K562 (cell line): ENCODE measurements around the gene PRSS21. TPM values are rescaled to one million over a fixed set of nuclear protein-coding genes. Genes with fewer than 3 reads are reported as not detected.

Experiments
- ARID1B ChIP-seq: fragments of 450-650 bp; IDR thresholded peaks from 2 replicates; pipeline ENCODE4 v1.6.1; 2016; ENCODE audit warnings: antibody characterized with exemption, mild to moderate bottlenecking, inconsistent platforms
- CHD1 ChIP-seq: fragments of 200-600 bp; sonication (generic); IDR thresholded peaks from one replicate; pipeline ENCODE4 v1.6.1; 2012; ENCODE audit warnings: mild to moderate bottlenecking, moderate library complexity, low read length, inconsistent platforms
- DPF2 ChIP-seq: fragments of 450-650 bp; IDR thresholded peaks from 2 replicates; pipeline ENCODE4 v1.6.1; 2016
- ELF1 ChIP-seq: fragments of 200-800 bp; sonication (Bioruptor generic); IDR thresholded peaks from 2 replicates; pipeline ENCODE4 v1.6.1; 2016; ENCODE audit warnings: missing genetic modification characterization, missing compliant biosample characterization
- FOXM1 ChIP-seq, 2 experiments: fragments of 450-650 bp in 1 of 2; sonication (generic) in 1 of 2; formaldehyde crosslinking in 1 of 2; IDR thresholded peaks; 2 replicates each; pipeline versions ENCODE4 v1.6.1 to v1.9.0; 2017 to 2022; ENCODE audit warnings: low read depth in 2 of 2, mild to moderate bottlenecking in 2 of 2, missing genetic modification reagents in 1 of 2, moderate library complexity in 1 of 2
- GABPB1 ChIP-seq: sonication (generic); formaldehyde crosslinking; IDR thresholded peaks from 2 replicates; pipeline ENCODE4 v1.8.0; 2022; ENCODE audit warnings: mild to moderate bottlenecking, missing genetic modification reagents
- GTF2A2 ChIP-seq: IDR thresholded peaks from 2 replicates; pipeline ENCODE4 v1.6.1; 2016; ENCODE audit warnings: mild to moderate bottlenecking, missing genetic modification characterization, missing compliant biosample characterization
- HMGXB4 ChIP-seq: sonication (generic); formaldehyde crosslinking; IDR thresholded peaks from 2 replicates; pipeline ENCODE4 v1.8.1; 2023; ENCODE audit warnings: mild to moderate bottlenecking, missing genetic modification reagents
- JUND ChIP-seq, 2 experiments: IDR thresholded peaks; 2 replicates in 1 of 2; 3 replicates in 1 of 2; pipeline ENCODE4 v1.6.1; 2011; ENCODE audit warnings: borderline replicate concordance in 2 of 2, low read depth in 2 of 2, low read length in 2 of 2, improper control_type of control experiment in 1 of 2, missing biosample characterization in 1 of 2, missing genetic modification characterization in 1 of 2, missing genetic modification reagents in 1 of 2
- KAT8 ChIP-seq: fragments of 450-650 bp; IDR thresholded peaks from 2 replicates; pipeline ENCODE4 v1.6.1; 2016; ENCODE audit warnings: low read depth, mild to moderate bottlenecking
- KDM1A ChIP-seq, 2 experiments: fragments of 450-650 bp; IDR thresholded peaks; 2 replicates each; pipeline ENCODE4 v1.6.1; 2016; ENCODE audit warnings: mild to moderate bottlenecking in 2 of 2
- KDM4B ChIP-seq, 2 experiments: fragments of 450-650 bp in 1 of 2; sonication (generic) in 1 of 2; IDR thresholded peaks; 2 replicates each; pipeline ENCODE4 v1.6.1; 2016 to 2017; ENCODE audit warnings: borderline replicate concordance in 2 of 2, antibody characterized with exemption in 1 of 2, low read depth in 1 of 2, mild to moderate bottlenecking in 1 of 2
- L3MBTL2 ChIP-seq: fragments of 450-650 bp; IDR thresholded peaks from 2 replicates; pipeline ENCODE4 v1.6.1; 2016; ENCODE audit warnings: mild to moderate bottlenecking, moderate library complexity
- MYC ChIP-seq, 2 experiments: fragments of 250-450 bp in 1 of 2; sonication (Bioruptor Pico) in 1 of 2; IDR thresholded peaks; 2 replicates each; pipeline versions ENCODE4 v1.5.1 to v1.6.1; 2012 to 2021; ENCODE audit warnings: low read depth in 2 of 2, borderline replicate concordance in 1 of 2, improper control_type of control experiment in 1 of 2, low read length in 1 of 2, mild to moderate bottlenecking in 1 of 2, moderate library complexity in 1 of 2
- NEUROD1 ChIP-seq: fragments of 150-350 bp; IDR thresholded peaks from 2 replicates; pipeline ENCODE4 v1.6.1; 2014; ENCODE audit warnings: borderline replicate concordance, low read length, low read depth; ENCODE audit not compliant: partially characterized antibody
- NR2C1 ChIP-seq, 2 experiments: fragments of 450-650 bp; IDR thresholded peaks; 2 replicates each; pipeline ENCODE4 v1.6.1; 2017; ENCODE audit warnings: mild to moderate bottlenecking in 2 of 2, antibody characterized with exemption in 1 of 2, inconsistent platforms in 1 of 2, missing compliant biosample characterization in 1 of 2, missing genetic modification characterization in 1 of 2
- NRF1 ChIP-seq, 2 experiments: fragments of 450-650 bp; IDR thresholded peaks in 1 of 2; conservative IDR thresholded peaks in 1 of 2; 2 replicates each; pipeline ENCODE4 v1.6.1; 2014; ENCODE audit warnings: mild to moderate bottlenecking in 2 of 2
- PHF21A ChIP-seq: fragments of 450-650 bp; IDR thresholded peaks from 2 replicates; pipeline ENCODE4 v1.6.1; 2017; ENCODE audit warnings: low read depth, borderline replicate concordance
- RAD21 ChIP-seq, 2 experiments: fragments of 250-450 bp in 1 of 2; fragments of 450-650 bp in 1 of 2; sonication (Bioruptor Pico) in 1 of 2; formaldehyde crosslinking in 1 of 2; IDR thresholded peaks in 1 of 2; conservative IDR thresholded peaks in 1 of 2; 2 replicates each; pipeline versions ENCODE4 v1.4.0 to v1.8.0; 2020 to 2022; ENCODE audit warnings: mild to moderate bottlenecking in 2 of 2, moderate library complexity in 1 of 2
- RB1 ChIP-seq: fragments of 450-650 bp; IDR thresholded peaks from 2 replicates; pipeline ENCODE4 v1.6.1; 2017; ENCODE audit warnings: low read depth, mild to moderate bottlenecking
- SUPT5H ChIP-seq: fragments of 450-650 bp; IDR thresholded peaks from 2 replicates; pipeline ENCODE4 v1.6.1; 2016
- ZEB2 ChIP-seq: fragments of 450-650 bp; IDR thresholded peaks from 2 replicates; pipeline ENCODE4 v1.6.1; 2016
- ZKSCAN3 ChIP-seq: fragments of 250-450 bp; sonication (Bioruptor Pico); IDR thresholded peaks from 2 replicates; pipeline ENCODE4 v1.4.0; 2020
- ZNF232 ChIP-seq: sonication (generic); formaldehyde crosslinking; IDR thresholded peaks from 2 replicates; pipeline ENCODE4 v1.8.0; 2022; ENCODE audit warnings: mild to moderate bottlenecking, missing genetic modification reagents
- ZNF511 ChIP-seq: sonication (generic); formaldehyde crosslinking; IDR thresholded peaks from 2 replicates; pipeline ENCODE4 v1.8.0; 2022; ENCODE audit warnings: mild to moderate bottlenecking, missing genetic modification reagents
- ZNF583 ChIP-seq: fragments of 250-450 bp; sonication (Bioruptor Pico); IDR thresholded peaks from 2 replicates; pipeline ENCODE4 v1.4.0; 2020
- ZNF584 ChIP-seq: fragments of 200-800 bp; sonication (Bioruptor generic); IDR thresholded peaks from 2 replicates; pipeline ENCODE4 v1.6.1; 2016; ENCODE audit warnings: low read depth, mild to moderate bottlenecking, missing genetic modification characterization, missing compliant biosample characterization
- ZNF586 ChIP-seq: fragments of 450-650 bp; formaldehyde crosslinking; conservative IDR thresholded peaks from 2 replicates; pipeline ENCODE4 v1.4.0; 2020; ENCODE audit warnings: mild to moderate bottlenecking, moderate library complexity
- polyA plus RNA-seq, 8 experiments: library from polyadenylated mRNA; depleted of rRNA in 4 of 8; stranded (reverse) in 5 of 8; unstranded in 3 of 8; fragments of >200 nt; fragmentation: Nextera tagmentation in 2 of 8; fragmentation: Illumina TruSeq in 1 of 8; extraction: Ambion mirVana in 2 of 8; extraction: Trizol in 1 of 8; gene quantifications; 2 replicates each; pipeline versions ENCODE4 v1.2.1 to v1.2.3, GENCODE V29; 2011 to 2014; ENCODE audit warnings: inconsistent platforms in 1 of 8, missing spikeins in 1 of 8
- total RNA-seq, 7 experiments: library from RNA; depleted of rRNA in 6 of 7; stranded (reverse); fragments of >200 nt in 6 of 7; fragmentation: Illumina TruSeq in 2 of 7; extraction: Trizol in 2 of 7; gene quantifications; 2 replicates each; pipeline versions ENCODE4 v1.2.1 to v1.2.3, GENCODE V29; 2011 to 2021; ENCODE audit warnings: low replicate concordance in 1 of 7

Gene PRSS21
- total and polyA plus RNA-seq, 9 of the 15 experiments (the other 6 are each of a cell fraction or from before 2014, with no cell fraction given): 12.1 to 121 (median 61.3) TPM

DNA sequence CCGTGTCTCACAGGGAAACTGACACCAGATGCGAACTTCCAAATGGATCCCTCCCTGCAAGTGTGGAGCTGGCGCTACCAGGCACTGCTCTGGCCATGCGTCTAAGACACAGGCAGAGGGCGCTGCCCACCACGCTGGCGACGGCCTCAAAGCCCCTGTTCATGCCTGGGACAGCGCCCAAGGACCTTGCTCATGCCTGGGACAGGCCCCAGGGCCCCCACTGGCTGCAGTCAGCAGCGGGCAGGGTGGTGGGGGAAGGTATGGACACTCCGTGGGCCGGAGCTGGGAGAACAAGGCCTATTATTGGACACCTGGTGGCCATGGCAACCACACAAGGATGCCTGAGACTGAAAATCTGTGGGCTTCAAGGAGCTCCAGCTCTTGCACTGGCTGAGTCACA lies 21.9 kb downstream of the PRSS21 start (continued):
- TF ChIP-seq HMGXB4 (CRISPR knock-in tag) (no peak), ZNF586 (CRISPR knock-in tag) (no peak), JUND (IDR thresholded peaks at IDR 0.05; ENCODE audit: borderline replicate concordance, low read depth, low read length) (0 out of 2 replicates have a peak, but pooled peaks have one; percentile 38), JUND (tag; IDR thresholded peaks at IDR 0.05; ENCODE audit: borderline replicate concordance, low read depth, low read length) (no peak), ZNF584 (no peak), L3MBTL2 (peak; percentile 26; the same call in 1 of the 2 replicates), GTF2A2 (no peak), RB1 (peak; percentile 56), ZKSCAN3 (no peak), GABPB1 (CRISPR knock-in tag) (peak; percentile 50; the same call in 1 of the 2 replicates), DPF2 (no peak), SUPT5H (no peak), KDM1A (IDR thresholded peaks at IDR 0.05) (0 out of 4 replicates have a peak, but pooled peaks of 1 of the 2 experiments have one; percentile 19), FOXM1 (IDR thresholded peaks at IDR 0.05; ENCODE audit: low read depth) (no peak), FOXM1 (CRISPR knock-in tag; IDR thresholded peaks at IDR 0.05; ENCODE audit: low read depth) (no peak), CHD1 (no peak), RAD21 (CRISPR knock-in tag; conservative IDR thresholded peaks at IDR 0.05 in 1 of 2, IDR thresholded peaks at IDR 0.05 in 1 of 2) (peak; percentile 89 to 95), ELF1 (no peak), NRF1 (conservative IDR thresholded peaks at IDR 0.05 in 1 of 2, IDR thresholded peaks at IDR 0.05 in 1 of 2) (0 out of 4 replicates have a peak, but pooled peaks of 1 of the 2 experiments have one; percentile 16), KDM4B (IDR thresholded peaks at IDR 0.05; ENCODE audit: borderline replicate concordance in 2 of 2, low read depth in 1 of 2) (peak in 1 of 2 experiments; percentile 64; a peak in 1 of 4 replicates), ZNF583 (no peak), NEUROD1 (peak; percentile 46), MYC (IDR thresholded peaks at IDR 0.05; ENCODE audit: low read depth, low read length) (0 out of 2 replicates have a peak, but pooled peaks have one; percentile 25), MYC (CRISPR knock-in tag; IDR thresholded peaks at IDR 0.05; ENCODE audit: borderline replicate concordance, low read depth) (no peak), KAT8 (no peak), ZNF511 (CRISPR knock-in tag) (no peak), ARID1B (no peak), ZNF232 (no peak), PHF21A (no peak), NR2C1 (IDR thresholded peaks at IDR 0.05) (no peak), NR2C1 (tag; IDR thresholded peaks at IDR 0.05) (no peak), ZEB2 (0 out of 2 replicates have a peak, but pooled peaks have one; percentile 12)
